Neural cell (in vitro differentiated cells): ENCODE data around the gene RYR2. TPM values are rescaled to one million over a fixed set of nuclear protein-coding genes. Genes with fewer than 3 reads are reported as not detected.

Experiments used
- H2AFZ ChIP-seq: fragments of 200-600, 300-800 bp; sonication (generic), shearing (Covaris generic); 2 replicates; pipeline ENCODE4 v1.6.0; 2014; ENCODE audit warnings: low read depth, mild to moderate bottlenecking, antibody characterized with exemption, low read length, moderate library complexity
- H3F3A ChIP-seq: fragments of 200-600 bp; shearing (Covaris generic); 2 replicates; pipeline ENCODE4 v1.6.1; 2016; ENCODE audit warnings: mild to moderate bottlenecking, moderate library complexity, mixed read lengths, antibody characterized with exemption, low read length; ENCODE audit not compliant: insufficient read depth, poor library complexity, severe bottlenecking
- H3K27ac ChIP-seq: fragments of 200-600, 300-800 bp; sonication (generic), shearing (Covaris generic); 2 replicates; pipeline ENCODE4 v1.5.1; 2014; ENCODE audit warnings: mild to moderate bottlenecking, low read length, moderate library complexity
- H3K27me3 ChIP-seq: fragments of 300-800, 200-600 bp; sonication (generic), shearing (Covaris generic); 2 replicates; pipeline ENCODE4 v1.6.0; 2014; ENCODE audit warnings: mild to moderate bottlenecking, low read depth, low read length, moderate library complexity; ENCODE audit not compliant: insufficient read depth
- H3K36me3 ChIP-seq: fragments of 300-800, 200-600 bp; sonication (generic), shearing (Covaris generic); 2 replicates; pipeline ENCODE4 v1.5.1; 2014; ENCODE audit warnings: mild to moderate bottlenecking, antibody characterized with exemption, low read length, moderate library complexity; ENCODE audit not compliant: insufficient read depth
- H3K4me2 ChIP-seq: fragments of 300-800, 200-600 bp; sonication (generic), shearing (Covaris generic); 2 replicates; pipeline ENCODE4 v1.6.0; 2014; ENCODE audit warnings: mild to moderate bottlenecking, low read length
- H3K4me3 ChIP-seq: fragments of 300-800, 200-600 bp; sonication (generic), shearing (Covaris generic); 2 replicates; pipeline ENCODE4 v1.5.1; 2014; ENCODE audit warnings: mild to moderate bottlenecking, low read length, moderate library complexity
- H3K79me2 ChIP-seq: fragments of 200-600 bp; shearing (Covaris generic); replicated peaks from 2 replicates; pipeline ENCODE4 v1.6.0; 2014; ENCODE audit warnings: mild to moderate bottlenecking, low read length, moderate library complexity; ENCODE audit not compliant: insufficient read depth
- H3K9ac ChIP-seq: fragments of 300-800, 200-600 bp; sonication (generic), shearing (Covaris generic); 2 replicates; pipeline ENCODE4 v1.6.1; 2016; ENCODE audit warnings: mild to moderate bottlenecking, low read length, mixed read lengths
- H3K9me2 ChIP-seq: fragments of 200-600 bp; shearing (Covaris generic); 2 replicates; pipeline ENCODE4 v1.6.1; 2016; ENCODE audit warnings: mild to moderate bottlenecking, low read length, mixed read lengths; ENCODE audit not compliant: insufficient read depth
- H3K9me3 ChIP-seq: fragments of 200-600, 300-800 bp; sonication (generic), shearing (Covaris generic); 2 replicates; pipeline ENCODE4 v1.6.1; 2016; ENCODE audit warnings: mild to moderate bottlenecking, mixed run types, low read length, moderate library complexity, mixed read lengths
- H4K20me1 ChIP-seq: fragments of 200-600 bp; shearing (Covaris generic); 2 replicates; pipeline ENCODE4 v1.6.1; 2016; ENCODE audit warnings: mild to moderate bottlenecking, mixed run types; ENCODE audit not compliant: insufficient read depth
- EP300 ChIP-seq: fragments of 450-650 bp; conservative IDR thresholded peaks from 2 replicates; pipeline ENCODE4 v1.6.1; 2014; ENCODE audit warnings: antibody characterized with exemption, mild to moderate bottlenecking, moderate library complexity; ENCODE audit not compliant: poor library complexity, severe bottlenecking
- EZH2 ChIP-seq: fragments of 200-600, 300-800 bp; shearing (Covaris generic), sonication (generic); IDR thresholded peaks from 2 replicates; pipeline ENCODE4 v1.6.1; 2014; ENCODE audit warnings: antibody characterized with exemption, low read length, borderline replicate concordance, mild to moderate bottlenecking; ENCODE audit not compliant: insufficient read depth, poor library complexity, severe bottlenecking
- MXI1 ChIP-seq: fragments of 450-650 bp; conservative IDR thresholded peaks from 2 replicates; pipeline ENCODE4 v1.6.1; 2014; ENCODE audit warnings: antibody characterized with exemption, mild to moderate bottlenecking; ENCODE audit not compliant: poor library complexity, severe bottlenecking
- POLR2AphosphoS5 ChIP-seq: IDR thresholded peaks from 2 replicates; pipeline ENCODE4 v1.6.1; 2012
- RAD21 ChIP-seq: fragments of 450-650 bp; conservative IDR thresholded peaks from 2 replicates; pipeline ENCODE4 v1.6.1; 2014; ENCODE audit warnings: antibody characterized with exemption, mild to moderate bottlenecking, moderate library complexity
- SMC3 ChIP-seq: fragments of 450-650 bp; conservative IDR thresholded peaks from 2 replicates; pipeline ENCODE4 v1.6.1; 2014; ENCODE audit warnings: antibody characterized with exemption, mild to moderate bottlenecking, moderate library complexity; ENCODE audit not compliant: poor library complexity
- TAF1 ChIP-seq: IDR thresholded peaks from 2 replicates; pipeline ENCODE4 v1.6.1; 2012; ENCODE audit warnings: low read depth
- polyA plus RNA-seq: library from polyadenylated mRNA; depleted of rRNA; stranded (reverse); fragments of >200 nt; gene quantifications from 2 replicates; pipeline ENCODE4 v1.2.3, GENCODE V29; 2014
- TF ChIP-seq, protein P1 (sequence below): fragments of 450-650 bp; IDR thresholded peaks from 2 replicates; pipeline ENCODE4 v1.5.1; 2014; ENCODE audit warnings: antibody characterized with exemption, mild to moderate bottlenecking, moderate library complexity; ENCODE audit not compliant: poor library complexity, severe bottlenecking
- TF ChIP-seq, protein P2 (sequence below): IDR thresholded peaks from 2 replicates; pipeline ENCODE4 v1.6.1; 2012; ENCODE audit warnings: borderline replicate concordance

RYR2 gene
- polyA plus RNA-seq, 1 donor from 2014 or later, result 3.8 TPM

DNA sequence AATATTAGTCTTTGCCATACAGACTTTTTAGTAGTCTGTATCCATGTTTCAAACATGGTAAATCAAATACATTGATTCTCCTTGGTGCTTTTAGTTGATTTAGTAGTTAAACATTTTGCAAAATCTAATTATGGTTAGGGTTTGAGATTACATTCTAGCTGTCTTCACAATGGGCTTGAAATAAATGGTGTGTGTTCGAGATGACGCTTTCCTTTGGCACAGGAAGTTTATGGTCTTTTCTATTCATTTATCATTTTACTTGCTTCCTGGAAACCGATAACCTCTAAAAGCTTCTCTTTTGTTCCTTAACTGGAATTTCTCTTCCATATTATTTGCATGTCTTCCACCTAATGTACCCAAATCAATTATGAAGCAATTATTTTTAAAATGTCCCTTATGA is 810.4 kb downstream of the RYR2 start:
- H3K79me2 ChIP-seq, result no peaks in the 10 kb centered on the region
- no peaks in the 10 kb centered on the region for H3F3A ChIP-seq
- H3K27me3 ChIP-seq, result no peaks in the 10 kb centered on the region

DNA sequence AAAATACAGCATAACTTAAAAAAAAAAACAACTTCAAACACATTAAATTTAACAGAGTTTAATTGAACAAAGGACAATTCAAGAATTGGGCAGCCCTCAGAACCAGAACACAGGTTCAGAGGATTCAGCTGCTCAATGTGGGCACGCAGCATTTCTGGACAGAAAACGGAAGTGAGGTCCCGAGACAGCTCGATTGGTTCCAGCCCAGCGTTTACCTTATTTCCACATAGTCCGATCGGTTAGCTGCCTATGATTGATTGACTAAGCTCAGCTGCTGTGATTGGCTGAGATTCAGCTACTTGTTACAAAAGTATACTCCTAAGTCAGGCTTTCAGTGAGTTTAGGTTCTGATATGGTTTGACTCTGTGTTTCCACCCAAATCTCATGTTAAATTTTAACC is 815.5 kb downstream of the RYR2 start:
- Histone ChIP-seq H3K9me2 (no peaks in the 10 kb centered on the region), H3K36me3 (no peaks in the 10 kb centered on the region), H3K9me3 (no peaks in the 10 kb centered on the region), H2AFZ (no peak overlapping the region), H3F3A (no peaks in the 10 kb centered on the region), H3K27me3 (no peaks in the 10 kb centered on the region), H4K20me1 (no peaks in the 10 kb centered on the region), H3K9ac (no peak overlapping the region), H3K4me2 (no peak overlapping the region), H3K79me2 (no peaks in the 10 kb centered on the region), H3K4me3 (no peak overlapping the region), H3K27ac (no peak overlapping the region)
- no peak for TF ChIP-seq EP300
- TF ChIP-seq EZH2, result no peak
- TF ChIP-seq, protein P1, sequence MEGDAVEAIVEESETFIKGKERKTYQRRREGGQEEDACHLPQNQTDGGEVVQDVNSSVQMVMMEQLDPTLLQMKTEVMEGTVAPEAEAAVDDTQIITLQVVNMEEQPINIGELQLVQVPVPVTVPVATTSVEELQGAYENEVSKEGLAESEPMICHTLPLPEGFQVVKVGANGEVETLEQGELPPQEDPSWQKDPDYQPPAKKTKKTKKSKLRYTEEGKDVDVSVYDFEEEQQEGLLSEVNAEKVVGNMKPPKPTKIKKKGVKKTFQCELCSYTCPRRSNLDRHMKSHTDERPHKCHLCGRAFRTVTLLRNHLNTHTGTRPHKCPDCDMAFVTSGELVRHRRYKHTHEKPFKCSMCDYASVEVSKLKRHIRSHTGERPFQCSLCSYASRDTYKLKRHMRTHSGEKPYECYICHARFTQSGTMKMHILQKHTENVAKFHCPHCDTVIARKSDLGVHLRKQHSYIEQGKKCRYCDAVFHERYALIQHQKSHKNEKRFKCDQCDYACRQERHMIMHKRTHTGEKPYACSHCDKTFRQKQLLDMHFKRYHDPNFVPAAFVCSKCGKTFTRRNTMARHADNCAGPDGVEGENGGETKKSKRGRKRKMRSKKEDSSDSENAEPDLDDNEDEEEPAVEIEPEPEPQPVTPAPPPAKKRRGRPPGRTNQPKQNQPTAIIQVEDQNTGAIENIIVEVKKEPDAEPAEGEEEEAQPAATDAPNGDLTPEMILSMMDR, result no peak
- no peak for TF ChIP-seq RAD21
- no peak for TF ChIP-seq MXI1
- TF ChIP-seq, protein P2, sequence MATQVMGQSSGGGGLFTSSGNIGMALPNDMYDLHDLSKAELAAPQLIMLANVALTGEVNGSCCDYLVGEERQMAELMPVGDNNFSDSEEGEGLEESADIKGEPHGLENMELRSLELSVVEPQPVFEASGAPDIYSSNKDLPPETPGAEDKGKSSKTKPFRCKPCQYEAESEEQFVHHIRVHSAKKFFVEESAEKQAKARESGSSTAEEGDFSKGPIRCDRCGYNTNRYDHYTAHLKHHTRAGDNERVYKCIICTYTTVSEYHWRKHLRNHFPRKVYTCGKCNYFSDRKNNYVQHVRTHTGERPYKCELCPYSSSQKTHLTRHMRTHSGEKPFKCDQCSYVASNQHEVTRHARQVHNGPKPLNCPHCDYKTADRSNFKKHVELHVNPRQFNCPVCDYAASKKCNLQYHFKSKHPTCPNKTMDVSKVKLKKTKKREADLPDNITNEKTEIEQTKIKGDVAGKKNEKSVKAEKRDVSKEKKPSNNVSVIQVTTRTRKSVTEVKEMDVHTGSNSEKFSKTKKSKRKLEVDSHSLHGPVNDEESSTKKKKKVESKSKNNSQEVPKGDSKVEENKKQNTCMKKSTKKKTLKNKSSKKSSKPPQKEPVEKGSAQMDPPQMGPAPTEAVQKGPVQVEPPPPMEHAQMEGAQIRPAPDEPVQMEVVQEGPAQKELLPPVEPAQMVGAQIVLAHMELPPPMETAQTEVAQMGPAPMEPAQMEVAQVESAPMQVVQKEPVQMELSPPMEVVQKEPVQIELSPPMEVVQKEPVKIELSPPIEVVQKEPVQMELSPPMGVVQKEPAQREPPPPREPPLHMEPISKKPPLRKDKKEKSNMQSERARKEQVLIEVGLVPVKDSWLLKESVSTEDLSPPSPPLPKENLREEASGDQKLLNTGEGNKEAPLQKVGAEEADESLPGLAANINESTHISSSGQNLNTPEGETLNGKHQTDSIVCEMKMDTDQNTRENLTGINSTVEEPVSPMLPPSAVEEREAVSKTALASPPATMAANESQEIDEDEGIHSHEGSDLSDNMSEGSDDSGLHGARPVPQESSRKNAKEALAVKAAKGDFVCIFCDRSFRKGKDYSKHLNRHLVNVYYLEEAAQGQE, result no peak
- TF ChIP-seq TAF1, result no peak
- TF ChIP-seq POLR2AphosphoS5, result no peak
- no peak for TF ChIP-seq SMC3

More for the DNA sequence above, 810.4 kb downstream of the RYR2 start:
- TF ChIP-seq, protein P2, result no peak
- TF ChIP-seq EP300, result no peak
- Histone ChIP-seq H3K9ac (no peak overlapping the region), H2AFZ (no peak overlapping the region), H3K9me2 (no peaks in the 10 kb centered on the region), H3K4me2 (no peak overlapping the region), H4K20me1 (no peaks in the 10 kb centered on the region), H3K9me3 (no peaks in the 10 kb centered on the region), H3K4me3 (no peak overlapping the region), H3K27ac (no peak overlapping the region), H3K36me3 (no peaks in the 10 kb centered on the region)
